HUDEP-2 (cell line): ENCODE results near the gene ANKRD1.
A peak's percentile ranks its signal among the peaks of the same experiment; 100 is the strongest.

Experiments
- DNase-seq, 76 experiments: peaks; one replicate each; lab custom pipeline; 2025; ENCODE audit not compliant: unreplicated experiment in 76 of 76; lab: John Stamatoyannopoulos, UW

ANKRD1 gene

DNA sequence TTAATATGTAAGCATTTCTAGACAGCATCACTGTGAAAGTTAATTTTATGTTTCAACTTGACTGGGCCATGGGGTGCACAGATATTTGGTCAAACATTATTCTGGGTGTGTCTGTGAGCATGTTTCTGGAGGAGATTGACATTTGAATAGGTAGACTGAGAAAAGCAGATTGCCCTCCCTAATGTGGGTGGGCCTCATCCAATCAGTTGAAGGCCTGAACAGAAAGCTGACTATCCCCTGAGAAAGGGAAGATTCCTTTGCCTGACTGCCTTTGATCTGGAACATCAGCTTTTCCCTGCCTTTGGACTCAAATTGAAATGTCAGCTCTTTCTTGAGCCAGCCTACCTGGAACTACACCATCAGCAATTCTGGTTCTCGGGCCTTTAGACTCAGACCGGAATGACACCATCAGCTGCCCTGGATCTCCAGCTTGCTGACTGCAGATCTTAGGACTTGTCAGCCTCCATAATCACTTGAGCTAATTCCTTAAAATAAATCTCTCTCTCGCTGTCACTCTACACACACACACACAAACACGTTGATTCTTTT lies 54.8 kb downstream of the ANKRD1 start:
- DNase-seq = no peak

DNA sequence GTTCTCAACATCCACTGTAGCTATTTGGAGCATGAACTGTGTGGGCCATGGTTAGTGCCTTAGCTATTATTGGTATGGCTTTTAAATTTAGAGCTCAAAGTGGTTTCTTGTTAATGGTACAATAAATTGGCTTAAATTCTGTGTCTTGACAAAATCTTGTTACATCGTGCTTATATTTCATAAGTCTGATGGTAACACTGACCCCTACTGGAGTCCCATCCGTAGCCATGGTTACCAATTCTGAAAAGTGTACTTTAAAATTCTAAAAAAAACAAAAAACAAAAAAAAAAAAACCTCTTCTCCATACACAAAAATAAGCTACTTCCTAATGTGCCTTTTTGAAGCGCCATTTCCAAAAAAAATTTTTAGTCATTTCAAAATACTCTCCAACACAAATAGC lies 55.5 kb downstream of the ANKRD1 start:
- peak in 2 of 76 experiments; percentile 4 to 5 for DNase-seq

DNA sequence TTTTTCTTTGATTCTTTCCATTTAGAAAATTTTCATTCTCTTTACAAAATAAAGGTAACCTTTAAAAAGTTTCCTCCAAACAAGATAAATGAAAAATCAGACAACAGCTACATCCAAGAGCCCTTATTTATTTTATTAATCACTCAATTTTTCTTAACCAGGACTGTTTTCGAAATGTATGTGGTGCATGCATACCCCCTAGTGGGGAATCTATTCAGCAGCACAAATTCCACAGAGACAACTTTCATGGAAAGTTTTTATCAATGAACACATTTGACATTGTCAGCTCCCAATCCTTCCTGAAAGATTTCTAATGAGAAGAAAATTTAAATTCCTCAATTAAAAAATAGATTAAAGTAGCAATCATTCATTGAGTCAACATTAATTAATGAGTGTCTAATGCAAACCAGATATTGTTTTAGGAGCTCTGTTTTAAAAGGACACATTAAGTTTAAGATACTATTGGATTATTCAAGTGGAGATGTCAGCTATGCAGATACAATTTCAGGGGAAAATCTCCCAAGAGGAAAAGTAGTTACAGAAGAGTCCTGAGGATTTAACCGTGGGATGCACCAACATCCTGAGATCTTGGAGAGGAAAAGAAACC lies 57.9 kb downstream of the ANKRD1 start:
- DNase-seq = peak in 7 of 76 experiments; percentile 3 to 15 (median 7)
